LNCaP clone FGC (cell line): ENCODE measurements around the gene SCGB1D2.
A peak's percentile ranks its signal among the peaks of the same experiment; 100 is the strongest.

Experiments used
- DNase-seq: peaks from one replicate; pipeline ENCODE4 v3.0.0-alpha.2; 2011; ENCODE audit warnings: low read depth
- H3K4me3 ChIP-seq: 2 replicates; pipeline ENCODE4 v1.5.1; 2011; ENCODE audit warnings: mild to moderate bottlenecking, low read depth, low read length, control low read depth
- CTCF ChIP-seq: IDR thresholded peaks from 2 replicates; pipeline ENCODE4 v1.5.1; 2012; ENCODE audit warnings: mild to moderate bottlenecking; ENCODE audit not compliant: control insufficient read depth, insufficient read depth; ENCODE audit errors: extremely low read depth

Gene SCGB1D2

GRCh38 chr11:62256281-62256680 is 14.2 kb downstream of the SCGB1D2 start:
- DNase-seq, result no peak
- no peak overlapping the region for H3K4me3 ChIP-seq
- no peak for TF ChIP-seq CTCF

- no peak for DNase-seq
- TF ChIP-seq CTCF, result no peak
- H3K4me3 ChIP-seq, result no peak overlapping the region
Measured at GRCh38 chr11:62260261-62260953, 18.4 kb downstream of the SCGB1D2 start.

- no peak overlapping the region for H3K4me3 ChIP-seq
- no peak for DNase-seq
- TF ChIP-seq CTCF, result no peak
Measured at GRCh38 chr11:62264004-62264403, 22.0 kb downstream of the SCGB1D2 start.

GRCh38 chr11:62266558-62266957 is 24.5 kb downstream of the SCGB1D2 start:
- DNase-seq, result no peak
- TF ChIP-seq CTCF, result no peak
- no peak overlapping the region for H3K4me3 ChIP-seq

GRCh38 chr11:62267050-62267449 is 25.0 kb downstream of the SCGB1D2 start:
- no peak overlapping the region for H3K4me3 ChIP-seq
- DNase-seq, result no peak
- TF ChIP-seq CTCF, result no peak

- TF ChIP-seq CTCF, result no peak
- no peak for DNase-seq
Measured at GRCh38 chr11:62267576-62267975, 25.5 kb downstream of the SCGB1D2 start.

GRCh38 chr11:62269654-62270278 is 27.7 kb downstream of the SCGB1D2 start, which contains the start of gene SCGB2A2:
TSS of gene SCGB2A2 (plus strand) at chr11:62270158. CDS start at chr11:62270217, 59 bp downstream.
- TF ChIP-seq CTCF, result peak; percentile 68
- H3K4me3 ChIP-seq, result no peak within 1 kb of the TSS

More at GRCh38 chr11:62267576-62267975, 25.5 kb downstream of the SCGB1D2 start:
- H3K4me3 ChIP-seq, result no peak overlapping the region

More at GRCh38 chr11:62269654-62270278, 27.7 kb downstream of the SCGB1D2 start, which contains the start of gene SCGB2A2:
- DNase-seq, result peak; percentile 18
